GM21825 (cell line): Measurements from ENCODE around the gene EBF4.
"Not testable (repeated sequence)": the region's sequence is repeated elsewhere in the genome, so short reads cannot be mapped to it uniquely, and the experiment has no call there.

ENCODE experiments used
- ATAC-seq: cut with Tn5 transposase; IDR thresholded peaks from one replicate; pipeline ENCODE4 v1.9.1; 2021; ENCODE audit warnings: mild to moderate bottlenecking, moderate library complexity; ENCODE audit not compliant: unreplicated experiment

EBF4 gene

DNA sequence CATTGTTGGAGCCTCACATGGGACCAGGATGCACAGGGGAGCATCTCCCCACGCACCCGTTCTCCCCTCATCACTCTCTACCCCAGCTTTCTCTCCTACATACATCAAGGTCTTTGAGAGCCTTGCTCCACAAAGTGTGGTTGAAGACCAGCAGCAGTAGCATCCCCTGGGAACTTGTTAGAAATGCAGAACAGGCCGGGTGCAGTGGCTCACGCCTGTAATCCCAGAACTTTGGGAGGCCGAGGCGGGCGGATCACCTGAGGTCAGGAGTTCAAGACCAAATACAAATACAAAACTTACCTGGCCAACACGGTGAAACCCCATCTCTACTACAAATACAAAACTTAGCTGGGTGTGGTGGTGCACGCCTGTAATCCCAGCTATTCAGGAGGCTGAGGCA is 115.3 kb downstream of the EBF4 start:
- ATAC-seq = not testable (repeated sequence)

DNA sequence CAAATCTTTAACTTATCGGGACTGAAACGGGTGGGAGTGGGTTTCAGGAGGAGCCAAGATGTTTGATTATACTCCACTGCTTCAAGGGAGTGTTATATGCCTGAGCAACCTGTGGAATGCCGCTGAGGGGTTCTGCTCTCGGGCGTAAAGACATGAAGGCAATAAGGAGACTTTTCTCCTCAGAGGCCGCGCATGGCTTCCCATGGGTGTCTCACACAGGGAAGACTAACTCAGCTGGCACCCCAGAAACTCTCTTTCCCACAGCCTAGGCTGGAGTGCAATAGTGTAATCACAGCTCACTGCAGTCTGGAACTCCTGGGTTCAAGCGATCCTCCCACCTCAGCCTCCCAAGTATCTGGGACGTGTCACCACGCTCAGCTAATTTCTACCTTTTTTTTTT is 117.1 kb downstream of the EBF4 start:
- no peak for ATAC-seq
